HEK293 (cell line): ENCODE measurements around the gene DDX10.

Source experiments
- CTCF ChIA-PET: fragments of 350-600 bp; formaldehyde crosslinking; extraction: SDS; loops from one replicate; lab custom pipeline; 2021; ENCODE audit warnings: antibody characterized with exemption; lab: Yijun Ruan, JAX
- POLR2A ChIA-PET: fragments of 300-600 bp; formaldehyde crosslinking; extraction: SDS; loops from one replicate; lab custom pipeline; 2020; ENCODE audit warnings: antibody characterized with exemption, inconsistent platforms; lab: Yijun Ruan, JAX
- H3K27ac ChIP-seq: fragments of 200-500 bp; sonication (Bioruptor generic); 2 replicates; pipeline ENCODE4 v1.5.1; 2014; ENCODE audit warnings: low read depth, low read length, control low read depth, inconsistent platforms; ENCODE audit errors: extremely low read depth
- H3K36me3 ChIP-seq, 2 experiments: fragments of 200-500 bp in 1 of 2; sonication (Bioruptor generic) in 1 of 2; 1 replicate in 1 of 2; 2 replicates in 1 of 2; pipeline ENCODE4 v1.5.1; 2014 to 2017; ENCODE audit warnings: inconsistent platforms in 2 of 2, low read length in 2 of 2; ENCODE audit not compliant: control insufficient read depth in 2 of 2, insufficient read depth in 1 of 2
- H3K4me1 ChIP-seq: fragments of 200-500 bp; sonication (Bioruptor generic); 2 replicates; pipeline ENCODE4 v1.5.1; 2014; ENCODE audit warnings: mild to moderate bottlenecking, low read length, inconsistent platforms; ENCODE audit not compliant: control insufficient read depth, insufficient read depth
- H3K4me3 ChIP-seq: 2 replicates; pipeline ENCODE4 v1.5.1; 2011; ENCODE audit warnings: low read depth, mild to moderate bottlenecking, control low read depth, low read length, moderate library complexity
- H3K9me3 ChIP-seq: fragments of 200-500 bp; sonication (Bioruptor generic); 2 replicates; pipeline ENCODE4 v1.5.1; 2014; ENCODE audit warnings: low read depth, low read length, inconsistent platforms; ENCODE audit not compliant: control insufficient read depth, insufficient read depth
- BCL11B ChIP-seq: fragments of 450-650 bp; formaldehyde crosslinking; IDR thresholded peaks from 2 replicates; pipeline ENCODE4 v1.5.1; 2016; ENCODE audit warnings: low read depth, missing biosample characterization, missing genetic modification characterization
- KLF1 ChIP-seq: fragments of 450-650 bp; formaldehyde crosslinking; IDR thresholded peaks from 2 replicates; pipeline ENCODE4 v1.5.1; 2016; ENCODE audit warnings: missing biosample characterization, missing genetic modification characterization
- MYNN ChIP-seq: fragments of 450-650 bp; formaldehyde crosslinking; IDR thresholded peaks from 2 replicates; pipeline ENCODE4 v1.5.1; 2016; ENCODE audit warnings: missing biosample characterization, missing genetic modification characterization, borderline replicate concordance
- MZF1 ChIP-seq: fragments of 450-650 bp; formaldehyde crosslinking; IDR thresholded peaks from 2 replicates; pipeline ENCODE4 v1.5.1; 2017; ENCODE audit warnings: missing biosample characterization, missing genetic modification characterization, borderline replicate concordance
- PRDM6 ChIP-seq: fragments of 450-650 bp; formaldehyde crosslinking; IDR thresholded peaks from 2 replicates; pipeline ENCODE4 v1.5.1; 2017; ENCODE audit warnings: missing biosample characterization, missing genetic modification characterization
- ZBTB6 ChIP-seq: fragments of 450-650 bp; formaldehyde crosslinking; IDR thresholded peaks from 2 replicates; pipeline ENCODE4 v1.5.1; 2017; ENCODE audit warnings: missing biosample characterization, missing genetic modification characterization
- ZBTB8A ChIP-seq: fragments of 450-650 bp; formaldehyde crosslinking; IDR thresholded peaks from 2 replicates; pipeline ENCODE4 v1.5.1; 2016; ENCODE audit warnings: missing biosample characterization, missing genetic modification characterization
- ZFHX2 ChIP-seq: fragments of 450-650 bp; formaldehyde crosslinking; conservative IDR thresholded peaks from 2 replicates; pipeline ENCODE4 v1.5.1; 2016; ENCODE audit warnings: missing biosample characterization, missing genetic modification characterization
- ZFP37 ChIP-seq: fragments of 450-650 bp; formaldehyde crosslinking; IDR thresholded peaks from 2 replicates; pipeline ENCODE4 v1.5.1; 2016; ENCODE audit warnings: missing biosample characterization, missing genetic modification characterization
- ZNF146 ChIP-seq: fragments of 450-650 bp; formaldehyde crosslinking; IDR thresholded peaks from 2 replicates; pipeline ENCODE4 v1.5.1; 2016; ENCODE audit warnings: missing biosample characterization, missing genetic modification characterization
- ZNF157 ChIP-seq: fragments of 450-650 bp; formaldehyde crosslinking; IDR thresholded peaks from 2 replicates; pipeline ENCODE4 v1.5.1; 2016; ENCODE audit warnings: missing biosample characterization, missing genetic modification characterization
- ZNF16 ChIP-seq: fragments of 450-650 bp; formaldehyde crosslinking; IDR thresholded peaks from 2 replicates; pipeline ENCODE4 v1.5.1; 2016; ENCODE audit warnings: low read depth, missing biosample characterization, missing genetic modification characterization
- ZNF214 ChIP-seq: fragments of 450-650 bp; formaldehyde crosslinking; IDR thresholded peaks from 2 replicates; pipeline ENCODE4 v1.5.1; 2017; ENCODE audit warnings: missing biosample characterization, mild to moderate bottlenecking, missing genetic modification characterization, borderline replicate concordance
- ZNF24 ChIP-seq: fragments of 450-650 bp; formaldehyde crosslinking; IDR thresholded peaks from 2 replicates; pipeline ENCODE4 v1.5.1; 2016; ENCODE audit warnings: missing biosample characterization, missing genetic modification characterization
- ZNF302 ChIP-seq: fragments of 450-650 bp; formaldehyde crosslinking; IDR thresholded peaks from 2 replicates; pipeline ENCODE4 v1.5.1; 2016; ENCODE audit warnings: missing biosample characterization, missing genetic modification characterization, low read depth
- ZNF324 ChIP-seq: fragments of 450-650 bp; formaldehyde crosslinking; IDR thresholded peaks from 2 replicates; pipeline ENCODE4 v1.5.1; 2016; ENCODE audit warnings: missing biosample characterization, missing genetic modification characterization
- ZNF350 ChIP-seq: fragments of 450-650 bp; formaldehyde crosslinking; IDR thresholded peaks from 2 replicates; pipeline ENCODE4 v1.5.0; 2017; ENCODE audit warnings: missing biosample characterization, mild to moderate bottlenecking, missing genetic modification characterization
- ZNF416 ChIP-seq: fragments of 450-650 bp; formaldehyde crosslinking; IDR thresholded peaks from 2 replicates; pipeline ENCODE4 v1.5.1; 2016; ENCODE audit warnings: missing biosample characterization, missing genetic modification characterization
- ZNF48 ChIP-seq: fragments of 450-650 bp; formaldehyde crosslinking; IDR thresholded peaks from 2 replicates; pipeline ENCODE4 v1.5.1; 2016; ENCODE audit warnings: missing biosample characterization, missing genetic modification characterization
- ZNF571 ChIP-seq: fragments of 450-650 bp; formaldehyde crosslinking; IDR thresholded peaks from 2 replicates; pipeline ENCODE4 v1.5.0; 2017; ENCODE audit warnings: missing biosample characterization, missing genetic modification characterization
- ZNF585B ChIP-seq: fragments of 450-650 bp; formaldehyde crosslinking; IDR thresholded peaks from 2 replicates; pipeline ENCODE4 v1.5.1; 2016; ENCODE audit warnings: missing biosample characterization, missing genetic modification characterization
- ZNF664 ChIP-seq: fragments of 450-650 bp; formaldehyde crosslinking; IDR thresholded peaks from 2 replicates; pipeline ENCODE4 v1.5.1; 2016; ENCODE audit warnings: missing biosample characterization, missing genetic modification characterization
- ZNF768 ChIP-seq: fragments of 450-650 bp; formaldehyde crosslinking; IDR thresholded peaks from 2 replicates; pipeline ENCODE4 v1.5.1; 2018; ENCODE audit warnings: missing biosample characterization, mild to moderate bottlenecking, missing genetic modification characterization
- ZSCAN18 ChIP-seq: fragments of 450-650 bp; formaldehyde crosslinking; IDR thresholded peaks from 2 replicates; pipeline ENCODE4 v1.5.1; 2016; ENCODE audit warnings: missing biosample characterization, missing genetic modification characterization

DDX10 gene

GRCh38 chr11:108909921-108910320 lies 245.1 kb downstream of the DDX10 start (continued):
- no peak for TF ChIP-seq MZF1 (tag by site-specific recombination)
- no peak for TF ChIP-seq ZNF24 (tag by site-specific recombination)
- no peak for TF ChIP-seq ZNF157 (tag by site-specific recombination)

- ChIA-PET CTCF (no interaction called here), POLR2A (interaction anchor here (0.6 kb wide), 1 partner anchor 10 kb away, joined by 4 read pairs; no protein-coding TSS in a partner anchor)
- TF ChIP-seq ZNF664 (tag by site-specific recombination): no peak
- TF ChIP-seq ZBTB8A: no peak
- no peak for TF ChIP-seq ZNF302 (tag by site-specific recombination)
- TF ChIP-seq ZFP37 (tag by site-specific recombination): no peak
- no peak for TF ChIP-seq MYNN (tag by site-specific recombination)
- TF ChIP-seq ZSCAN18 (tag by site-specific recombination): no peak
- TF ChIP-seq ZNF214 (tag by site-specific recombination): no peak
- no peak for TF ChIP-seq ZNF16 (tag by site-specific recombination)
- no peak for TF ChIP-seq BCL11B (tag by site-specific recombination)
- TF ChIP-seq ZBTB6 (tag by site-specific recombination): no peak
- no peak for TF ChIP-seq PRDM6 (tag by site-specific recombination)
- no peak for TF ChIP-seq ZNF571
- TF ChIP-seq KLF1: no peak
- no peak overlapping the region for H3K27ac ChIP-seq
- no peaks in the 10 kb centered on the region for H3K9me3 ChIP-seq
- no peaks in the 10 kb centered on the region for H3K4me1 ChIP-seq
- no peaks in the 10 kb centered on the region for H3K36me3 ChIP-seq
- no peak overlapping the region for H3K4me3 ChIP-seq
These were observed 247.7 kb downstream of the DDX10 start for GRCh38 chr11:108912581-108912980.

GRCh38 chr11:108913204-108913603 lies 248.3 kb downstream of the DDX10 start:
- no peak for TF ChIP-seq ZNF324 (tag by site-specific recombination)

GRCh38 chr11:108914211-108914610 lies 249.3 kb downstream of the DDX10 start:
- ChIA-PET CTCF (no interaction called here), POLR2A (no interaction called here)
- Histone ChIP-seq H3K4me1 (no peaks in the 10 kb centered on the region), H3K27ac (no peak overlapping the region), H3K36me3 (no peaks in the 10 kb centered on the region), H3K9me3 (no peaks in the 10 kb centered on the region), H3K4me3 (no peak overlapping the region)
- TF ChIP-seq ZNF48 (tag by site-specific recombination) (no peak), ZBTB6 (tag by site-specific recombination) (no peak), ZNF416 (tag by site-specific recombination) (no peak), ZNF350 (no peak), ZNF768 (no peak), ZNF146 (tag by site-specific recombination) (no peak), ZNF585B (no peak), ZFHX2 (tag by site-specific recombination) (no peak)

More at GRCh38 chr11:108913204-108913603, 248.3 kb downstream of the DDX10 start:
- ChIA-PET POLR2A (no interaction called here), CTCF (no interaction called here)
- H3K36me3 ChIP-seq: no peaks in the 10 kb centered on the region
- H3K9me3 ChIP-seq: no peaks in the 10 kb centered on the region
- no peak overlapping the region for H3K4me3 ChIP-seq
- no peak overlapping the region for H3K27ac ChIP-seq
- no peaks in the 10 kb centered on the region for H3K4me1 ChIP-seq
